GM19324 (cell line): ENCODE data around the gene FCHSD2.
"Not testable (repeated sequence)": the region's sequence is repeated elsewhere in the genome, so short reads cannot be mapped to it uniquely, and the experiment has no call there.

ENCODE experiments used
- ATAC-seq: cut with Tn5 transposase; IDR thresholded peaks from one replicate; pipeline ENCODE4 v1.9.1; 2021; ENCODE audit warnings: mild to moderate bottlenecking, moderate library complexity; ENCODE audit not compliant: unreplicated experiment, low FRiP score

Gene FCHSD2

DNA sequence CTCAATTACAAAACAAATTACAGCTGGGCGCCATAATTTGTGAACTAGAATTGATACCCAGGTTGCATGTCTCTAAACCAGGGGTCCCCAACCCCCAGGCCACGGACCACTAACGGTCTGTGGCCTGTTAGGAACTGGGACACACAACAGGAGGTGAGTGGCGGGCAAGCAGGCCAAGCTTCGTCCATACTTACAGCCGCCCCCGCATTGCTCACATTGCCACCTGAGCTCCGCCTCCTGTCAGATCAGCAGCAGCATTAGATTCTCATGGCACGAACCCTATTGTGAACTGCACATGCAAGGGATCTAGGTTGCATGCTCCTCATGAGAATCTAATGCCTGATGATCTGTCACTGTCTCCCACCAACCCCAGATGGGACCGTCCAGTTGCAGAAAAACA, 12.9 kb downstream of the FCHSD2 start:
- ATAC-seq: no peak

DNA sequence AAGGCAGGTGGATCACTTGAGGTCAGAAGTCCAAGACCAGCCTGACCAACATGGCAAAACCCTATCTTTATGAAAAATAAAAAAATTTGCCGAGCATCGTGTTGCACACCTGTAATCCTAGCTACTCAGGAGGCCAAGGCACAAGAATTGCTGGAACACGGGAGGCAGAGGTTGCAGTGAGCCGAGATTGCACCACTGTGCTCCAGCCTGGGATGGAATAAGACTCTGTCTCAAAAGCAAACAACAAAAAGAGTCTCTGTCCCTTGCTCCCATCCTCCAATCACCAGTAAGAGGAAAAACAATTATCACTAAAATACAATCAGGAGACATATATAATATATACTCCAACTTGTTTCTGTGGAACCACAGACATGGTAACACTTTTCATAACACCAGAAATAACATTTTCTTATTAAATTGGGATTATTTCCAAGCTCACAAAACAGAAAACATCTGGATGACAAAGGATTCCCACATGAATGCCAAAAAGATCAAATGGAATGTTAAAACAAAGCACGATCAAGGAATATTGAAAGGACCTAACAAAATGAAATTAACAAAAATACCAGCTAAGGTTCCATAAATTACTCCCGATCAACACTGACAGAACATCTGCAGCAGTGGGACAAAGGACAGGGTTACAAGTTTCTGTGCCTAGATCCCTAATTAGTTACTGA, 15.2 kb downstream of the FCHSD2 start:
- ATAC-seq: no peak

DNA sequence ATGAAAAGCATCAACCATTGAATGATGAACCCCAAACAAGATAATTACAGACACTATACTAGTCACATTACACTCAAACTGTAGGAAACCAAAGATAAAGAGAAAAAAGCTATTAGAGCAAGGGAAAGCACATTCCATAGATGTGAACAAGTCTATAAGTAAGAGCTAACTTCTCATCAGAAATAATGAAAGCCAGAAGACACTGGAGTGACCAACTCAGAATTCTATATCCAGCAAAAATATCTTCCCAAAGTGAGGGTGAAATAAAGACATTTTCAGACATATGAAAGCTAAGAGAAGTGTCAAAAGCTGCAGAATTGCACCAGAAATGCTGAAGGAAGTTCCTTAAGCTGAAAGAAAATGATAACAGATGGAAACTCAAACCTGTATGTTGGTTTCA, 17.3 kb downstream of the FCHSD2 start:
- no peak for ATAC-seq

DNA sequence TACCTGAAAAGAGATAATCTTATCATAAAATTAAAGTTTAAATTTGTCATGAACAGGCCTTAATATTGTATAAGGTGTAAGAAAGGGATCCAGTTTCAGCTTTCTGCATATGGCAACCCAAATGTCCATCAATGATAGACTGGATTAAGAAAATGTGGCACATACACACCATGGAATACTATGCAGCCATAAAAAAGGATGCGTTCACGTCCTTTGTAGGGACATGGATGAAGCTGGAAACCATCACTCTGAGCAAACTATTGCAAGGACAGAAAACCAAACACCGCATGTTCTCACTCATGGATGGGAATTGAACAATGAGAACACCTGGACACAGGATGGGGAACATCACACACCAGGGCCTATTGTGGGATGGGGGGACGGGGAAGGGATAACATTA, 18.2 kb downstream of the FCHSD2 start:
- ATAC-seq: not testable (repeated sequence)

DNA sequence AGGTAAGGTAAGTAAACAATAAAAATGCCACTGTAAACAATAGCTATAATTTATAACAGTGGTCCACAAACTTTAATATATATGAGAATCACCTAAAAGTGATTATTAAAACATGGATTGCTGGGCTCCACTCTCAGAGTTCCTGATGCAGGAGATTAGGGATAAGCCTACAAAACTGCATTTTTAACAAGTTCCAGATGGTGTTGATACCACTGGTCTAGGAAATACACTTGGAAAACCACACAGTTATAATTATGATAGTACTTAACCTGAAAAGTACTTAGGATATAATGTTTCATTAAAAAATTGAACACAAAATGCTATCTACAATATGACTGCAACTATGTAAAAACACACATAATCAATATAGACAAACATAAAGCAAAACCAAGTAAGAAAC, 20.4 kb downstream of the FCHSD2 start:
- no peak for ATAC-seq

DNA sequence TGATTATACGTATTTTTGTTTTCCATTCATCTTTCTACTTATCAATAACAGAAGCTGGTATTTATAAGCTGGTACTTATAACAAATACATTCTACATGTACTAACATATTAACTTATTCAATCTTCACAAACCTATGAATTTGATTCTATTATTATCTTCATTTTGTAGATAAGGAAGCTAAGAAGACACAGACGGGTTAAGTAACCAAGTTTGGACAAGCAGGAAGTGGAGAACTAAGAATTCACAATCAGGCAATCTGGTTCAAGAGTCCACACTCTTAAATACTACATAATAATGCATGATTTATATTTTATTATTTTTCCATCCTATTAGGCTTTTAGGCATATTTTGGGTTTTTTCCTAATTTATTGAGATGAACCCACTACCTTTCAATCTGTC, 25.0 kb downstream of the FCHSD2 start:
- no peak for ATAC-seq

DNA sequence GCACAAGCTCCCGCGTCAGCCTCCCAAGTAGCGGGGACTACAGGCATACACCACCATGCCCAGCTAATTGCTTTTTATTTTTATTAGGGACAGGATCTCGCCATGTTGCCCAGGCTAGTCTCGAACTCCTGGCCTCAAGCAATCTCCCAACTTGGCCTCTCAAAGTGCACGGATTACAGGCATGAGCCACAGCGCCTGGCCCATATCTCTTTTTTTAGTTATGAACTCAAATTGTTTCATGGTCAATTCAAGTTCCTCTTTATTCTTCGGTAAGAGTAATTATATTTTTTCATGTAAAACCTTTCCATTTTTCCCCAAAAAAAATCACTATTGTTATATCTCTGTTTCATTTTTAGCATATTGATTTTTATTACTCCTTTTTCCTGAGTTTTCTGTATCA, 25.5 kb downstream of the FCHSD2 start:
- no peak for ATAC-seq

DNA sequence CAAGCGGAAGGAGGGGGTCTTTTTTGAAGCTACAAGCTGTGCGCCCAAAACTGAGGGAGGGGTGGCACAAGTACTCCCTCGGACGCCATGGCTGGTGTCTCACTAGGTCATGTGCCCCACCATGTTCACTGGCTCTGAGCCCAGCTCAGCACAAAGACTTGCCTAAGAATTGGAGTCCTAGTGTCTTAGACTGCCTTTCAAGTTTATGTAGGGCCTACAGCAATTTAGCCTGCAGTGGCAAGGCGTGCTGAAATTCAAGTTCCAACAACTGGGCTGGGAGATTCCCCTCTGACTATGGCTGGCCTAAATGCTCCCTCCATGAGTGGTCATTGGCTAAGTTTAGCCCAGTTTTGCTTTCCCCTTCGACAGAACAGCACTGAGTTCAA, 27.3 kb downstream of the FCHSD2 start:
- no peak for ATAC-seq

DNA sequence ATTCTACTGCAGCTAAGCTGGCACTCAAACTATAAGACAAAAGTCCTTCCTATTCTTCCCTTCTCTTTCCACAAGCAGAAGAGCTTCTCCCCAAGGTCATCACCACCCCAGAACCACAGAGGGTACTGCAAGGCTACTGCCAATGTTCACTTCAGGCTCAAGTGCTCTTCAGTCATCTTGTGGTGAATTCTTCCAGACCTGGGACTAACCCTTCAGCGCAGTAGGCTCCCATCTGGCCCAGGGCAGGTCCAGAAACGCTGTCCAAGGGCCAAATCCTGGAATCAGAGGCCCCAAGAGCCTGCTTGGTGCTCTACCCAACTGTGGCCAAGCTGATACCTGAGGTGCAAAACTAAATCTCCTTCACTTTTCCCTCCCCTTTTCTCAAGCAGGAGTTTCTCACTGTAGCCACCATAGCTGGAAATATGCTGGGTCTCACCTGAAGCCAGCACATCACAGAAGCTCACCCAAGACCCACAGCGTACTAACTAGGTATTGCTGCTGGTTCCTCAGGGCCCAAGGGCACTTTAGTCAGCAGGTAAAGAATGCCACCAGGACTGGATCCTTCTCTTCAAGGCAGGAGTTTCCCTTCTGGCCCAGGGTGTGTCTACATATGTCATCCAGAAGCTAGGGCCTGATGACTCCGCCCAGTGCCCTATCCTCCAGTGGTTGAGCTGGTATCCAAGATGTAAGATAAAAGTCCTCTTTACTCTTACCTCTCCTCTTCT, 27.8 kb downstream of the FCHSD2 start:
- no peak for ATAC-seq

DNA sequence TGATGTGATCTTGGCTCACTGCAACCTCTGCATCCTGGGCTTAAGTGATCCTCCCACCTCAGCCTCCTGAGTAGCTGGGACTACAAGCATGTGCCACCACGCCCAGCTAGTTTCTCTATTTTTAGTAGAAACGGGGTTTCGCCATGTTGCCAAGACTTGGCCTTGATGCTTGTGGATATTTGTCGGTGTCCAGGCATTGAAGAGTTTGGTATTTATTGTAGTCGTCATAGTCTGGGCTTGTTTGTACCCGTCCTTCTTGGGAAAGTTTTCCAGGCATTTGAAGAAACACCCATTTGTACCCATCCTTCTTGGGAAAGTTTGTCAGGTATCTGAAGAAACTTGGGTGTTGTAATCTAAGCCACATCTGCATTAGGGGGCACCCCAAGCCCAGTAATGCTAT, 28.7 kb downstream of the FCHSD2 start:
- no peak for ATAC-seq

DNA sequence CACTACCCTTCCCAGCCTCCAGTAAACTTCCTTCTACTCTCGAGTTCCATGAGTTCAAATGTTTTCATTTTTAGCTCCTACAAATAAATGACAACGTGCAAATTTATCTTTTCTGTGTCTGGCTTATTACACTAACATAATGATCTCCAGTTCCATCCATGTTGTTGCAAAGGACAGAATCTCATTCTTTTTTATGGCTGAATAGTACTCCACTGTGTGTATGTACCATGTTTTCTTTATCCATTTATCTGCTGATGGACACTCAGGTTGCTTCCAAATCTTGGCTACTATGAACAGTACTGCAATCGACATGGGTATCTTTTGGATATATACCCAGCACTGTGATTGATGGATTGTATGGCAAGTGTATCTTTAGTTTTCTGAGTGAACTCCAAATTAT, 34.5 kb downstream of the FCHSD2 start:
- no peak for ATAC-seq

DNA sequence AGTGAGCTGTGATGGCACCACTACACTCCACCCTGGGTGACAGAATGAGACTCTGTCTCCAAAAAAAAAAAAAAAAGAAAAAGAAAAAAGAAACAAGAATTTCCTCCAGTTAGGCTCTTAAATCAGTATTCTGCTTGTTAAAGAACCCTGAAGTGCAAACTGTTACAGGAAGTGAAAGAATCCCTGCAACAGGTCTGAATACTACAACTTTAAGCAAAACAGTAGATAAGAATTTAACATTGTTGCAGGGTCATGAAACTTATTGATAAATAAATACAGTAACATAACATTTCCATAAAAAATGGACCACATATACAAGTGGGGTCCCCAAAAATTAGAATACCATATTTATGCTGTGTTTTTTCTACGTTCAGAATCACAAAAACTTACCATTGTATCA, 35.8 kb downstream of the FCHSD2 start:
- no peak for ATAC-seq

DNA sequence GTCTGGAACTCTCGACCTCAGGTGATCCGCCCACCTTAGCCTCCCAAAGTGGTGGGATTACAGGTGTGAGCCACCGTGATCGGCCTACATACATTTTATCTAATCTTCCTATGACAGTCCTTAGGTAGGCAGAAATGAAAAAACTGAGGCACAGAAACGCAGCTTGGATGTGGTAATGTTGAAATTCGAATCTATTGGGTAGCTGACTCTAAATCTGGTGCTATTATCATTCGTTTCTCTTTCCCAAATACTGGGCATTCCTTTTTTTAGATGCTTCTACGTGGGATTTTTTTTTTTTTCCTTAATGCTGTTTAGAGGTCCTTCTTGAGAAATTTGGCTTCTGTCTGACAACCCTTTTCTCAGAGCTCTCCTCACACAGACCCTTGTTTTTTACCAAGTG, 41.5 kb downstream of the FCHSD2 start:
- ATAC-seq: no peak

DNA sequence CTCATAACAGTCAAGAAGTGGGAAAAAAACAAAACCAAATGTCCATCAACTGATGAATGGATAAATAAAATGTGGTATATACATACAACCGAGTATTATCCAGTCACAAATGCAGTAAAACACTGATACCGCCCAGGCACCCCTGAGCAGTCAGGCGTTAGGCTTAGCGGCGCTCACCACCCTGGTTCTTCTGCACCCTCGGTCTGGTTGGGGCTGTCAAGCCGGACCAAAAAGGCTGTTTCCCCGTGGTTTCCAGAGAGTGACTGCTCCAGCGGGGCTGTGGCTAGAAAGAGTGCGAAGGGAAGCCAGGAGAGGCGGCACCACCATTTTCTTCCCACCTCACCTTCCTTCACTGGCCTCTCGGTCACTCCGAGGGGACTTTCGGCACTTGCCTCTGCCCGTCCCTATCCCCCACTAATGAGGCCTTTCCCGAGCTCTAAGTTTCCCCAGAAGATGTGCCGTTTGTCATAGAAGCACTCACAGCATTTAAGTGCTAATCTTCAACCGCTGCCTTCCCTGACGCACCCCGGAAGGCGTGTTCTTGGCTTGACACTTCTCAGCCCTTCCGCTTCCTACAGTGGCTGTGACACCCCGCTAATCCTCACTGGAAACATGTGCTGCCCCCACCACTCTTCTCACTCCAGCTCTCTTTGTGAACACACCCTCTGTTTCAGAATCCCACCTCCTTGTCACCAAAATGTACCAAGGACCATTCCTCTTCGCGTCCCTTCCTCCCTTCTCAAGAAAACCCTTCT, 42.4 kb downstream of the FCHSD2 start:
- ATAC-seq: no peak

DNA sequence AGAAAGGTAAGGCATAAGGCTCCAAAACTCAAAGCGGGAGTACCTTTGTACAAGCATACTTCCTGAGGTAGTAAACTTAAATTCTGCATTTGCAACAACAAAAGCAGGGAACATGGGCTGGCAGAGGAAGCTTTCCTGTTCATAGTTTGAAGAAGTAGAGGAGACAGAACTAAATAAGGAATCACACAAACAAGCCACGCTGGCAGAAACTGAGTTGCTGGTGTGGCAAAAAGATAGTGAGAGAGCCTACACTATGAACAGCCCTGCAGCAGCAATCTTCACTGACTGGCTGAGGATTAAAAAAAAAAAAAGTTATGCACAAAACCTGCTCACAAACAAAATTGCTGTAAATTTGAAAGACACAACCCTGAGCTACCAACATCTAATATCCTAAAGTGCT, 46.5 kb downstream of the FCHSD2 start:
- no peak for ATAC-seq

DNA sequence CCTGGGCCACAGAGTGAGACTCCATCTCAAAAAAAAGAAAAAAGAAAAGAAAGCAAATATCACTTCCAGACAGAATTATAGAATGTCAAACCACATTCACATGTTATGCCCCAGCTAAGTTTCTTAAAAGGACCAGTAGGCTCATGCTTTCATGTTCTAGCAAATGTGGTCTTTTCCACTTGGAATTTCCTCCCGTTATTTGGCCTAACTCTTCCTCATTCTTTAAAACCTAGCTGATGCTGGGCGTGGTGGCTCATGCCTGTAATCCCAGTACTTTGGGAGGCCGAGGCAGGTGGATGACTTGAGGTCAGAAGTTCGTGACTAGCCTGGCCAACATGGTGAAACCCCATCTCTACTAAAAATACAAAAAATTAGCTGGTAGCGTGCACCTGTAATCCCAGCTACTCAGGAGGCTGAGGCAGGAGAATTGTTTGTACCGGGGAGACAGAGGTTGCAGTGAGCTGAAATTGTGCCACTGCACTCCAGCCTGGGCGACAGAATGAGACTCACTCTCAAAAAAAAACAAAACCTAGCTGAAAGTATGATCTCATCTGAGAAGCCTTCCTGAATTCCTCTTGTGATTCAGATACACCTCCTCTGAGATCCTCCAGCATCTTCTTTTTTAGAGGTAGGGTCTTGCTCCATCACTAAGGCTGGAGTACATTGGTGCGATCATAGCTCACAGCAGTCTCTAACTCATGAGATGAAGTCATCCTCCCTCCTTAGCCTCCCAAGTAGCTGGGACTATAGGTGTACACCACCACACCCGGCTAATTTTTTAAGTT, 50.4 kb downstream of the FCHSD2 start:
- ATAC-seq: no peak

DNA sequence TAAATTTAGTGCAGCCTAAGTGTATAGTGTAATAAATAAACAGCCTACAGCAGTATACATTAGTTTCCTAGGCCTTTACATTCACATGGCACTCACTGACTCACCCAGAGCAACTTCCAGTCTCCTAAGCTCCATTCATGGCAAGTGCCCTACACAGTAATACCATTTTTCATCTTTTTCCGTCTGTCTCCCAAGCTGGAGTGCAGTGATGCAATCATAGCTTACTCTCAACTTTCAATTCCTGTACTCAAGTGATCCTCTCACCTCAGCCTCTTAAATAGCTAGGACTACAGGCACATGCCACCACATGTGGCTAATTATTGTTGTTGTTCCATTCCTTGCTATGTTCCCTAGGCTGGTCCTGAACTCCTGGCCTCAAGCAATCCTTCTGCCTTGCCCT, 54.4 kb downstream of the FCHSD2 start:
- ATAC-seq: no peak

DNA sequence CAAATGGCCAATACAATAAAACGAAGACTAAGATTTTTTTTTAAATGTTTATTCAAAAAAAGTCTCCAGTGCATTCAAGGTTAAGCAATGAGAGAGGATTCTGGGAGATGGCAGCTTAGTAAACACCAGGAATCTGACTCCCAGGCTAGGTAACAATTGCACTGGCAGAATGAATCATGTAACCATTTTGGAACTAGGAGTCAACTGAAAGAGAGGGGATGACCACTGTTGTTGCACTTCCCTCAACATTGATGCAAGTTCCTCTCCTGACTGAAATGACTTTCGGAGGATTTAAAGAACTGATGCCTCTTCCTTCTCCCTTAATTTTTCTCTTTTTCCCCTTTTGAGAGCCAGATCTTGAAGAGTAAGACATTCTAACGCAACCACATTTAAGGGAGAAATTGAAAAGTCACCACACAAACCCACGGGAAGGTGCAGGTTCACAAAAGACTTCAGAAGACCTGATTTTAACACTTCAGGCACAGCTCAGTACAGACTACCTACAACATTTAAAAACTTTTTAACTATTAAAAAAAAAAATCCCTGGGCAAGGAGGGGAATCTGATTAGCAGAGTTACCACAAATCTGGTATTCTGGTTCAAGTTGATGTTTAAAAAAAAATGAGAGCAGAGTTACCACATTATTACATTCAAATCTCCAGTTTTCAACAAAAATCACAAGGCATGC, 56.8 kb downstream of the FCHSD2 start:
- no peak for ATAC-seq

DNA sequence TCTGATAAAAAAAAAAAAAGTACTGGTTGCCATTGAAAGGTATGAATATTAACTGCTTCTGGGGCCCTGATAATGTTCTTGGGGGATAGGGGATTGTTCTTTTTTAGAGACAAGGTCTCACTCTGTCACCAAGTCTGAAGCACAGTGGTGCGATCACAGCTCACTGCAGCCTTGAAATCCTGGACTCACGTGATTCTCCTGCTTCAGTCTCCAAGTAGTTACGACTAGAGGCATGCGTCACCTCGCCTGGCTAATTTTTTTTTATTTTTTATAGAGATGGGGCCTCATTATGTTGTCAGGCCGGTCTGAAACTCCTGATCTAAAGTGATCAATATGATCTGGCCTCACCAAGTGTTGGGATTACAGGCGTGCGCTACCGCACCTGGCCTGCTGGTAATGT, 63.5 kb downstream of the FCHSD2 start:
- no peak for ATAC-seq

DNA sequence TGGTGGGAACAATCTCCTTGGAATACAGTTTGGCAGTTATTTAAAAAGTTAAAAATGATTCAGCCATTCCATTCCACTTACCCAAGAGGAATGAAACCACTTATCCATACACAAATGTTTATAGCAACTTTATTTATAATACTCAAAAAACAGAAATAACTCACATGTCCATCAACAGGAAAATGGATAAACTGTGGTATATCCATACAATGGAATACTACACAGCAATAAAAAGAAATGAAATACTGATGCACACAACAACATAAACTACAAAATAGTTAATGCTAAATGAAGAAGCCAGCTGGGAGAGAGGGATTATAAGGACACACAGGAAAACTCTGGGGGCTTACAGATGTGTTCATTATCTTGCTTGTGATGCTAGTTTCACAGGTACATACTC, 64.7 kb downstream of the FCHSD2 start:
- no peak for ATAC-seq
